ENCODE data around the gene EEF1AKMT1. TPM values are rescaled to one million over a fixed set of nuclear protein-coding genes. Genes with fewer than 3 reads are reported as not detected.
"Not testable (repeated sequence)": the region's sequence is repeated elsewhere in the genome, so short reads cannot be mapped to it uniquely, and the experiment has no call there.

The EEF1AKMT1 gene
- polyA plus RNA-seq, 1 donor from 2014 or later = 8.2 TPM

DNA sequence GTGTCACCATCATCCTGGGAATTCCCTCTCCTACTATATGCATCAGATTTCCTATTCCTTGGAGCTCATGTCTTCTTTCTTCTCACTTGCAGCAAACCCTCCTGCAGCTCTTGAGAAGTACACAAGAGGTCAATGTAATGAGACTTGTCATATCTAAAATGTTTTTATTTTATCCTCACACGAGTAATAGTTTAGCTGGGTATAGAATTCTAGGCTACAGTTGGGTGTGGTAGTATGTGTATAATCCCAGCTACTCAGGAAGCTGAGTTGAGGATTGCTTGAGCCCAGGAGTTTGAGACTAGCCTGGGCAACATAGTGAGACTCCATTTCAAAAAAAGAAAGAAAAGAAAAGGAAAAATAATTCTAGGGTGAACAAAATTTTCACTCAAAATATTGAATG is 24.4 kb downstream of the EEF1AKMT1 start:
- Histone ChIP-seq H3K9me2 (ENCODE audit: insufficient read depth, low read length) (no peaks in the 10 kb centered on the region), H3K9me3 (ENCODE audit: low read length) (no peaks in the 10 kb centered on the region)
- TF ChIP-seq SMC3 (conservative IDR thresholded peaks at IDR 0.05; ENCODE audit: poor library complexity) (no peak), EP300 (conservative IDR thresholded peaks at IDR 0.05; ENCODE audit: poor library complexity, severe bottlenecking) (no peak), EZH2 (IDR thresholded peaks at IDR 0.05; ENCODE audit: borderline replicate concordance, insufficient read depth, low read length, poor library complexity, severe bottlenecking) (no peak), MXI1 (conservative IDR thresholded peaks at IDR 0.05; ENCODE audit: poor library complexity, severe bottlenecking) (no peak), POLR2AphosphoS5 (IDR thresholded peaks at IDR 0.05) (no peak), RAD21 (conservative IDR thresholded peaks at IDR 0.05) (no peak), TAF1 (IDR thresholded peaks at IDR 0.05; ENCODE audit: low read depth) (no peak)
- TF ChIP-seq, protein P1, sequence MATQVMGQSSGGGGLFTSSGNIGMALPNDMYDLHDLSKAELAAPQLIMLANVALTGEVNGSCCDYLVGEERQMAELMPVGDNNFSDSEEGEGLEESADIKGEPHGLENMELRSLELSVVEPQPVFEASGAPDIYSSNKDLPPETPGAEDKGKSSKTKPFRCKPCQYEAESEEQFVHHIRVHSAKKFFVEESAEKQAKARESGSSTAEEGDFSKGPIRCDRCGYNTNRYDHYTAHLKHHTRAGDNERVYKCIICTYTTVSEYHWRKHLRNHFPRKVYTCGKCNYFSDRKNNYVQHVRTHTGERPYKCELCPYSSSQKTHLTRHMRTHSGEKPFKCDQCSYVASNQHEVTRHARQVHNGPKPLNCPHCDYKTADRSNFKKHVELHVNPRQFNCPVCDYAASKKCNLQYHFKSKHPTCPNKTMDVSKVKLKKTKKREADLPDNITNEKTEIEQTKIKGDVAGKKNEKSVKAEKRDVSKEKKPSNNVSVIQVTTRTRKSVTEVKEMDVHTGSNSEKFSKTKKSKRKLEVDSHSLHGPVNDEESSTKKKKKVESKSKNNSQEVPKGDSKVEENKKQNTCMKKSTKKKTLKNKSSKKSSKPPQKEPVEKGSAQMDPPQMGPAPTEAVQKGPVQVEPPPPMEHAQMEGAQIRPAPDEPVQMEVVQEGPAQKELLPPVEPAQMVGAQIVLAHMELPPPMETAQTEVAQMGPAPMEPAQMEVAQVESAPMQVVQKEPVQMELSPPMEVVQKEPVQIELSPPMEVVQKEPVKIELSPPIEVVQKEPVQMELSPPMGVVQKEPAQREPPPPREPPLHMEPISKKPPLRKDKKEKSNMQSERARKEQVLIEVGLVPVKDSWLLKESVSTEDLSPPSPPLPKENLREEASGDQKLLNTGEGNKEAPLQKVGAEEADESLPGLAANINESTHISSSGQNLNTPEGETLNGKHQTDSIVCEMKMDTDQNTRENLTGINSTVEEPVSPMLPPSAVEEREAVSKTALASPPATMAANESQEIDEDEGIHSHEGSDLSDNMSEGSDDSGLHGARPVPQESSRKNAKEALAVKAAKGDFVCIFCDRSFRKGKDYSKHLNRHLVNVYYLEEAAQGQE (IDR thresholded peaks at IDR 0.05; ENCODE audit: borderline replicate concordance) = no peak
- TF ChIP-seq, protein P2, sequence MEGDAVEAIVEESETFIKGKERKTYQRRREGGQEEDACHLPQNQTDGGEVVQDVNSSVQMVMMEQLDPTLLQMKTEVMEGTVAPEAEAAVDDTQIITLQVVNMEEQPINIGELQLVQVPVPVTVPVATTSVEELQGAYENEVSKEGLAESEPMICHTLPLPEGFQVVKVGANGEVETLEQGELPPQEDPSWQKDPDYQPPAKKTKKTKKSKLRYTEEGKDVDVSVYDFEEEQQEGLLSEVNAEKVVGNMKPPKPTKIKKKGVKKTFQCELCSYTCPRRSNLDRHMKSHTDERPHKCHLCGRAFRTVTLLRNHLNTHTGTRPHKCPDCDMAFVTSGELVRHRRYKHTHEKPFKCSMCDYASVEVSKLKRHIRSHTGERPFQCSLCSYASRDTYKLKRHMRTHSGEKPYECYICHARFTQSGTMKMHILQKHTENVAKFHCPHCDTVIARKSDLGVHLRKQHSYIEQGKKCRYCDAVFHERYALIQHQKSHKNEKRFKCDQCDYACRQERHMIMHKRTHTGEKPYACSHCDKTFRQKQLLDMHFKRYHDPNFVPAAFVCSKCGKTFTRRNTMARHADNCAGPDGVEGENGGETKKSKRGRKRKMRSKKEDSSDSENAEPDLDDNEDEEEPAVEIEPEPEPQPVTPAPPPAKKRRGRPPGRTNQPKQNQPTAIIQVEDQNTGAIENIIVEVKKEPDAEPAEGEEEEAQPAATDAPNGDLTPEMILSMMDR (IDR thresholded peaks at IDR 0.05; ENCODE audit: poor library complexity, severe bottlenecking) = no peak

DNA sequence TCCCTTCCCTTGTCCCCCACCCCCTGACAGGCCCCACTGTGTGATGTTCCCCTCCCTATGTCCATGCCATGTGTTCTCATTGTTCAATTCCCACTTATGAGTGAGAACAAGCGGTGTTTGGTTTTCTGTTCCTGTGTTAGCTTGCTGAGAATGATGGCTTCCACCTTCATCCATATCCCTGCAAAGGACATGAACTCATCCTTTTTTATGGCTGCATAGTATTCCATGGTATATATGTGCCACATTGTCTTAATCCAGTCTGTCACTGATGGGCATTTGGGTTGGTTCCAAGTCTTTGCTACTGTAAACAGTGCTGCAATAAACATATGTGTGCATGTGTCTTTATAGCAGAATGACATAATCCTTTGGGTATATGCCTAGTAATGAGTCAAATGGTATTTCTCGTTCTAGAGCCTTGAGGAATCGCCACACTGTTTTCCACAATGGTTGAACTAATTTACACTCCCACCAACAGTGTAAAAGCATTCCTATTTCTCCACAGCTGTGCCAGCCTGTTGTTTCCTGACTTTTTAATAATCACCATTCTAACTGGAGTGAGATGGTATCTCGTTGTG is 29.8 kb downstream of the EEF1AKMT1 start:
- H4K20me1 ChIP-seq (ENCODE audit: insufficient read depth); H2AFZ ChIP-seq (ENCODE audit: low read depth, low read length); H3K36me3 ChIP-seq (ENCODE audit: insufficient read depth, low read length); H3K9ac ChIP-seq (ENCODE audit: low read length); H3K27me3 ChIP-seq (ENCODE audit: insufficient read depth, low read depth, low read length); H3K79me2 ChIP-seq (replicated peaks; ENCODE audit: insufficient read depth, low read length); H3K4me2 ChIP-seq (ENCODE audit: low read length); H3K4me3 ChIP-seq (ENCODE audit: low read length); H3K9me2 ChIP-seq (ENCODE audit: insufficient read depth, low read length); H3K27ac ChIP-seq (ENCODE audit: low read length); H3F3A ChIP-seq (ENCODE audit: insufficient read depth, low read length, poor library complexity, severe bottlenecking); H3K9me3 ChIP-seq (ENCODE audit: low read length): not testable (repeated sequence)

More for the DNA sequence above, 24.4 kb downstream of the EEF1AKMT1 start:
- H3K4me2 ChIP-seq (ENCODE audit: low read length) = no peak overlapping the region
- no peaks in the 10 kb centered on the region for H3K36me3 ChIP-seq (ENCODE audit: insufficient read depth, low read length)
- no peak overlapping the region for H3K9ac ChIP-seq (ENCODE audit: low read length)
- H3F3A ChIP-seq (ENCODE audit: insufficient read depth, low read length, poor library complexity, severe bottlenecking) = no peaks in the 10 kb centered on the region
- H3K4me3 ChIP-seq (ENCODE audit: low read length) = no peak overlapping the region
- no peak overlapping the region for H3K27ac ChIP-seq (ENCODE audit: low read length)
- no peak overlapping the region for H2AFZ ChIP-seq (ENCODE audit: low read depth, low read length)
- H3K79me2 ChIP-seq (replicated peaks; ENCODE audit: insufficient read depth, low read length) = no peaks in the 10 kb centered on the region
- H4K20me1 ChIP-seq (ENCODE audit: insufficient read depth) = no peaks in the 10 kb centered on the region
- no peaks in the 10 kb centered on the region for H3K27me3 ChIP-seq (ENCODE audit: insufficient read depth, low read depth, low read length)

DNA sequence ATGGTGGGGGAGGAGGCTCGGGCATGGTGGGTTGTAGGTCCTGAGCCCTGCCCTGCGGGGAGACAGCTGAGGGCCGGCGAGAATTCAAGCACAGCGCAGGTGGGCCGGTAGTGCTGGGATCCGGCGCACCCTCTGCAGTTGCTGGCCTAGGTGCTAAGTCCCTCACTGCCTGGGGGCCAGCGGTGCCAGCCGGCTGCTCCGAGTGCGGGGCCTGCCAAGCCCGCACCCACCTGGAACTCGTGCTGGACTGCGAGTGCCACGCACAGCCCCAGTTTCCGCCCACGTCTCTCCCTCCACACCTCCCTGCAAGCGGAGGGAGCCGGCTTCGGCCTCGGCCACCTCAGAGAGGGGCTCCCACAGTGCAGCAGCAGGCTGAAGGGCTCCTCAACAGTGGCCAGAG is 33.7 kb downstream of the EEF1AKMT1 start:
- H4K20me1 ChIP-seq (ENCODE audit: insufficient read depth) = no peaks in the 10 kb centered on the region
- no peaks in the 10 kb centered on the region for H3K36me3 ChIP-seq (ENCODE audit: insufficient read depth, low read length)
- H3K27ac ChIP-seq (ENCODE audit: low read length) = no peak overlapping the region
- no peaks in the 10 kb centered on the region for H3K9me3 ChIP-seq (ENCODE audit: low read length)
- no peak overlapping the region for H3K9ac ChIP-seq (ENCODE audit: low read length)
- H3K79me2 ChIP-seq (replicated peaks; ENCODE audit: insufficient read depth, low read length) = no peaks in the 10 kb centered on the region
- no peaks in the 10 kb centered on the region for H3K27me3 ChIP-seq (ENCODE audit: insufficient read depth, low read depth, low read length)
- no peak overlapping the region for H3K4me2 ChIP-seq (ENCODE audit: low read length)
- H3K9me2 ChIP-seq (ENCODE audit: insufficient read depth, low read length) = no peaks in the 10 kb centered on the region
- H3F3A ChIP-seq (ENCODE audit: insufficient read depth, low read length, poor library complexity, severe bottlenecking) = no peaks in the 10 kb centered on the region
- H2AFZ ChIP-seq (ENCODE audit: low read depth, low read length) = no peak overlapping the region
- TF ChIP-seq, protein P1 (IDR thresholded peaks at IDR 0.05; ENCODE audit: borderline replicate concordance) = no peak
- TF ChIP-seq SMC3 (conservative IDR thresholded peaks at IDR 0.05; ENCODE audit: poor library complexity) (no peak), POLR2AphosphoS5 (IDR thresholded peaks at IDR 0.05) (no peak), EP300 (conservative IDR thresholded peaks at IDR 0.05; ENCODE audit: poor library complexity, severe bottlenecking) (no peak), MXI1 (conservative IDR thresholded peaks at IDR 0.05; ENCODE audit: poor library complexity, severe bottlenecking) (no peak), EZH2 (IDR thresholded peaks at IDR 0.05; ENCODE audit: borderline replicate concordance, insufficient read depth, low read length, poor library complexity, severe bottlenecking) (no peak), RAD21 (conservative IDR thresholded peaks at IDR 0.05) (no peak), TAF1 (IDR thresholded peaks at IDR 0.05; ENCODE audit: low read depth) (no peak)
- TF ChIP-seq, protein P2 (IDR thresholded peaks at IDR 0.05; ENCODE audit: poor library complexity, severe bottlenecking) = no peak
- no peak overlapping the region for H3K4me3 ChIP-seq (ENCODE audit: low read length)
